ENCODE data around the gene MAPRE2.
"Not testable (repeated sequence)": the region's sequence is repeated elsewhere in the genome, so short reads cannot be mapped to it uniquely, and the experiment has no call there.

Gene MAPRE2

DNA sequence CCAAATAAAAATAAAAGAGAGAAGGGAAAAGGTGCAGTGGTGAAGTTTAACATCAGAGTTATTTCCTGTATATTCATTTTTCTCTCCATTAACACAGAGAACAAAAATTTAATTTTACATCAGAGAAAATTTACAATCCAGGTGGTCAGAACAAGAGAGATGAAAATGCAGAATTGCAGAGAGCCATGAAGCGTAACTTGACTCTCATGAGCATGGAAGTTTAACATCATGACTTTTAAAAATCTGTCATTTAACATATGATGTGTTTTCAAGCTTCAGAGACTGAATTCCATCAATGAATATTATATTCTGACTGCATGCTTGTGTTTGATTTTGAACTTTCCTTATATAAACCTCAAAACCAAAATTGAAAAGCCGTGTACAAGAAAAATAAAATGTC, 120.3 kb downstream of the MAPRE2 start:
- peaks cover 22 to 34% of the 10 kb centered on the region in 2 donors for H3K4me1 Mint-ChIP-seq
- no peak overlapping the region for H3K4me3 Mint-ChIP-seq
- no peaks in the 10 kb centered on the region for H3K36me3 Mint-ChIP-seq
- H3K9me3 Mint-ChIP-seq, result no peaks in the 10 kb centered on the region
- ATAC-seq (replicated peaks) (no peak), DNase-seq (no peak)
- no peaks in the 10 kb centered on the region for H3K27me3 Mint-ChIP-seq
- H3K27ac Mint-ChIP-seq, result no peak overlapping the region

DNA sequence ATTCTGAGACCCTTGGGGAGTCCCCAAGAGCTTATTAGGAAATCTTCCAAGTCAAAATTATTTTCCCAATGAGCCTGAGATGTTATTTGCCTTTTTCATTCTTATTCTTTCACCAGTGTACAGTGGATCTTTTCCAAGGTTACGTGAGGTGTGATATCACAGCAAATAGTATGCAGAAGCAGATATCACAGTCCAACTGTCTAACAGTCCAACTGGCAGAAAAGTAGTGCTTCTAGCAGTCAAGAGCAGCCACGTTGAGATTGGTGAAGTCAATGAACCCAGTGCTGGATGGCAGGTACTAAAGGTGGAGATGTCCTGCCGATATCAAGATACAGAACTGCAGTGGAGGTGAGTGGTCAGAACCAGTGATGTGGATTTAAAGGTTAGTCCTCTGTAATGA, 120.7 kb downstream of the MAPRE2 start:
- no peaks in the 10 kb centered on the region for H3K27me3 Mint-ChIP-seq
- H3K36me3 Mint-ChIP-seq, result no peaks in the 10 kb centered on the region
- DNase-seq (no peak), ATAC-seq (replicated peaks) (no peak)
- no peak overlapping the region for H3K4me3 Mint-ChIP-seq
- H3K4me1 Mint-ChIP-seq, result peaks cover 21 to 30% of the 10 kb centered on the region in 2 donors
- no peak overlapping the region for H3K27ac Mint-ChIP-seq
- no peaks in the 10 kb centered on the region for H3K9me3 Mint-ChIP-seq

DNA sequence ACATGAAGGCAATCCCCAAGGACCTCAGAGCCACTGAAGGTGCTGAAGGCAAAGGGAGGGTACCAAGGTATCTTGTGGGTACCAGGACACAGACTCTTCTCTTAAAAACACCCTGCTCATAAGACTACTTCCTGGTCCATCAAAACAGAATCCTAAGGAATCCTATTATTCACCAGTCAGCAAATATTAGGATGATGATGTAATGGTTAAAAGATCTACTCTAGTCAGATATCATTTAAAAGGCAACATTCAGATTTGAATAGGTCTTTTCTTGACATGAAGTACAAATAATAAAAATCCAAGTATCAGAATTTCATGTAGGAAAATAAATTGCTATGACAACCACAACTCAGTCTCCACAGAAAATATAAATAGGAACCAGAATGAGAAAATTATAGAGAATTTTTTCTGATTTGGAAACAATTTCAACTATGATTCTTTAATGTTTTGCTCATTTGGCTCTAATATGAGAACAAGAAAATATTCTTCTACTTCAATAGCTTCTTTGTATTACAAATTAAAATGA, 121.9 kb downstream of the MAPRE2 start:
- DNase-seq (no peak), ATAC-seq (replicated peaks) (no peak)
- Mint-ChIP-seq H3K27ac (no peak overlapping the region), H3K9me3 (no peaks in the 10 kb centered on the region), H3K4me1 (peaks cover 15 to 18% of the 10 kb centered on the region in 2 donors), H3K36me3 (no peaks in the 10 kb centered on the region), H3K27me3 (no peaks in the 10 kb centered on the region), H3K4me3 (no peak overlapping the region)

GRCh38 chr18:35163721-35164120, 122.5 kb downstream of the MAPRE2 start:
- H3K36me3 Mint-ChIP-seq, result no peaks in the 10 kb centered on the region
- ATAC-seq (replicated peaks), result no peak
- no peak for DNase-seq
- no peak overlapping the region for H3K27ac Mint-ChIP-seq
- H3K4me1 Mint-ChIP-seq, result peaks cover 9 to 12% of the 10 kb centered on the region in 2 donors
- no peaks in the 10 kb centered on the region for H3K27me3 Mint-ChIP-seq
- no peaks in the 10 kb centered on the region for H3K9me3 Mint-ChIP-seq
- no peak overlapping the region for H3K4me3 Mint-ChIP-seq

DNA sequence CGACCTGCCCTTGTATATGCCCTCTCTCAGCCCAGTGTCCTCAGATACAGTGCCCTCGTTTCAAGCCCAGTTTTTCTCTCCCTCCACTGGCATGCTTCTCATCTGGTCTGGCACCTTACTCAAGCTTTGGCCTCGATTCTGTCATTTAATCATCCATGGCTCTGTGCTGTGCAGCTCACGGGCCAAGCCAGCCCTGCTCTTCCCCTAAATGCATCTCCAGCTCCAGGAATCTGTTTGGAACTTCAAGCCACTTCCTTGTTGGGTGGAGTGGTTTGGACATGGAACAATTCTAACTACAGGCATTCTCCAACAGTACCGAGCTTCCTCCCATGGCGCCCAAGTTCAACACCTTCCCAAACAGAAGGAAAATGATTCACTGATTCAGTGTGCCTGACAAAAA, 122.9 kb downstream of the MAPRE2 start:
- Mint-ChIP-seq H3K27me3 (no peaks in the 10 kb centered on the region), H3K36me3 (no peaks in the 10 kb centered on the region), H3K27ac (no peak overlapping the region), H3K4me1 (peaks cover 5 to 8% of the 10 kb centered on the region in 2 donors), H3K9me3 (no peaks in the 10 kb centered on the region), H3K4me3 (no peak overlapping the region)
- ATAC-seq (replicated peaks) (no peak), DNase-seq (no peak)

- no peaks in the 10 kb centered on the region for H3K9me3 Mint-ChIP-seq
- H3K27ac Mint-ChIP-seq, result no peak overlapping the region
- DNase-seq (no peak), ATAC-seq (replicated peaks) (no peak)
- peaks cover 8 to 16% of the 10 kb centered on the region in 2 donors for H3K4me1 Mint-ChIP-seq
- H3K36me3 Mint-ChIP-seq, result no peaks in the 10 kb centered on the region
- no peak overlapping the region for H3K4me3 Mint-ChIP-seq
- no peaks in the 10 kb centered on the region for H3K27me3 Mint-ChIP-seq
Observed at GRCh38 chr18:35167332-35167731, 126.1 kb downstream of the MAPRE2 start.

DNA sequence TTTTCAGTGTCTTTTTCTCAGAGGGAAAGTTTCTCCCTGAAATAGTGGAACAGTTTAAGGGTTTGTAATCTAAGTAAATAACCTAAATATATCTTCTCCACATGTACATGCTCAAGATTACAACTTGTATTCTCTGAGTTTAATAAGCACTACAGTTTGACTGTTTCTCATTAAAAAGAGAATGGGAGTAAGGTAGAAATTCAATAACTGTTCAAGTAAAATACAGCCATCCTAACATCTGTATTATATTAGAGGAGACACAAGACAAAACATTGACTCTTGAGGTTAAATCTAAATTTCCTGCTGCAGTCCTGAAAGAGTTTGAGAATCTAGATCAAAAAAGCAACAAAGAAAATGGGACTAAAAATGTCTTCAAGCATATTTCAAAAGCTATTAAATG, 126.6 kb downstream of the MAPRE2 start:
- no peak for ATAC-seq (replicated peaks)

DNA sequence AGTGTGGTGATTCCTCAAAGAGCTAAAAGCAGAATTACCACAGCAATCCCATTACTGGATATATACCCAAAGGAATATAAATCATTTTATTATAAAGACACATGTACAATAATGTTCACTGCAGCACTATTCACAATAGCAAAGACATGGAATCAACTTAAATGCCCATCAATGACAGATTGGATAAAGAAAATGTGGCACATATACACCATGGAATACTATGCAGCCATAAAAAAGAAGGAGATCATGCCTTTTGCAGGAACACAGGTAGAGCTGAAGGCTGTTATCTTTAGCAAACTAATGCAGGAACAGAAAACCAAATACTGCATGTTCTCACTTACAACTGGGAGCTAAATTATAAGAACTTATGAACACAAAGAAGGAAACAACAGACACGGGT, 129.1 kb downstream of the MAPRE2 start:
- ATAC-seq (replicated peaks), result not testable (repeated sequence)

More for the DNA sequence above, 126.6 kb downstream of the MAPRE2 start:
- DNase-seq, result no peak
- H3K4me3 Mint-ChIP-seq, result no peak overlapping the region
- no peaks in the 10 kb centered on the region for H3K36me3 Mint-ChIP-seq
- H3K4me1 Mint-ChIP-seq, result peaks cover 8 to 20% of the 10 kb centered on the region in 2 donors
- H3K27me3 Mint-ChIP-seq, result no peaks in the 10 kb centered on the region
- H3K9me3 Mint-ChIP-seq, result no peaks in the 10 kb centered on the region
- H3K27ac Mint-ChIP-seq, result no peak overlapping the region

DNA sequence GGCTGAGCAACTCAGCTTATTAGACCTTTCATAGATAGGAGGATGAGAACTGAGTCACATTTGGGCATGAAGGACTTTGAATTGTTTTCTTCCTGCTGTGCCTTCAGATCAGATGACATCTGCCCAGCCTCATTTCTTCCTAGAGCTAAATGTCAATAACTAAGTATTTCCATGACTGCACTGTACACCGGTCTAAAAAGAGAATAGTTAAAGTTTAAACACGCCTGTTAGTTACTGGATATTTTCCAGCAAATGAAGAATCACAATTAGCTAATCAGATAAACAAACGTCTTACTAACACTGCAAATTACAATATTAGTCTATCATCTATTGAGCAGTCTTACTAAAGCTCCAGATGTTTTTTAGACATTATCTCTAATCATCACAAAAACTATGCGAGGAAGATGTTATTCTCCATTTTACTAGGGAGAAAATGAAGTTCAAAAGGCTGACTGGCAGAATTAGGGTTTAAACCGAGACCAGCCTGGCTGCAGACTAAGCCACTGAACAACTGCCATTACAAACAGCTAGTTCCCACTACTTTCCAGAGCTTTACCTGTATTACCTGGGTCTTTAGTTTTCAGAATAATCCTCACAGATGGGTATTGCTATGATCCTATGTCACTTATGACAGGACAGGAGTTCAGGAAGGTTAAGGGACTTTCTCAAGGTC, 130.2 kb downstream of the MAPRE2 start:
- peaks cover 15 to 30% of the 10 kb centered on the region in 2 donors for H3K4me1 Mint-ChIP-seq
- H3K9me3 Mint-ChIP-seq, result peaks cover 0 to 5% of the 10 kb centered on the region in 2 donors
- H3K27me3 Mint-ChIP-seq, result no peaks in the 10 kb centered on the region
- H3K4me3 Mint-ChIP-seq, result peak overlapping the region in 1 of 2 donors; percentile 17
- DNase-seq (no peak), ATAC-seq (replicated peaks) (peak; percentile 79 to 80)
- H3K27ac Mint-ChIP-seq, result peak overlapping the region; percentile 56
- H3K36me3 Mint-ChIP-seq, result no peaks in the 10 kb centered on the region

More for the DNA sequence above, 129.1 kb downstream of the MAPRE2 start:
- not testable (repeated sequence) for H3K9me3 Mint-ChIP-seq, H3K4me3 Mint-ChIP-seq, DNase-seq, H3K27ac Mint-ChIP-seq, H3K36me3 Mint-ChIP-seq, H3K27me3 Mint-ChIP-seq
- peaks cover 15 to 30% of the 10 kb centered on the region in 2 donors for H3K4me1 Mint-ChIP-seq

DNA sequence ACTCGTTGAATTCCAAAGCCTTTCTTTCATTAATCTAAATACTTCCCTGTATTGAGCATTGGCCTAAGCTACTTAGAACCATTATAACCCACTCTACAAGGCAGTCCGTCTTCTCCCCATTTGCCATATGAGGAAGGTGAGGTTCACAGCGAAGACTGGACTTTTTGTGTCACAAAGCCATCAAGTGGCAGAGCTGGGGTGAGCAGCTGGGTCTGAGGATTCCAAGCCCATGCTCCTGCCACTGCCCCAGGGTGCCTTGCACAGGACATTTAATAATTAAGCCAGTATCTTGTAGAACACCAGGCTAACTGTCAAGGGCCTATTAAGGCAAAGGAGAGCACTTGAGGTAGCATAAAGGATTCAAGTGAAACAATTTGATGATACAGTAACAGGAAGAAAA, 130.8 kb downstream of the MAPRE2 start:
- Mint-ChIP-seq H3K27ac (no peak overlapping the region), H3K36me3 (no peaks in the 10 kb centered on the region), H3K4me3 (no peak overlapping the region), H3K9me3 (peaks cover 0 to 8% of the 10 kb centered on the region in 2 donors), H3K4me1 (peaks cover 15 to 30% of the 10 kb centered on the region in 2 donors), H3K27me3 (no peaks in the 10 kb centered on the region)
- DNase-seq (no peak), ATAC-seq (replicated peaks) (no peak)

GRCh38 chr18:35172451-35173035, 131.3 kb downstream of the MAPRE2 start:
- no peak for ATAC-seq (replicated peaks)
- Mint-ChIP-seq H3K4me1 (peaks cover 15 to 30% of the 10 kb centered on the region in 2 donors), H3K36me3 (no peaks in the 10 kb centered on the region), H3K27me3 (no peaks in the 10 kb centered on the region), H3K9me3 (peaks cover 0 to 9% of the 10 kb centered on the region in 2 donors), H3K27ac (no peak overlapping the region), H3K4me3 (no peak overlapping the region)
- DNase-seq, result no peak

- Mint-ChIP-seq H3K4me3 (no peak overlapping the region), H3K27ac (no peak overlapping the region), H3K27me3 (no peaks in the 10 kb centered on the region), H3K36me3 (no peaks in the 10 kb centered on the region), H3K9me3 (peaks cover 0 to 9% of the 10 kb centered on the region in 2 donors), H3K4me1 (peaks cover 15 to 30% of the 10 kb centered on the region in 2 donors)
- ATAC-seq (replicated peaks), result peak; percentile 85 to 87
- no peak for DNase-seq
Observed at GRCh38 chr18:35174093-35174731, 133.0 kb downstream of the MAPRE2 start.

GRCh38 chr18:35174745-35175144, 133.5 kb downstream of the MAPRE2 start:
- no peak overlapping the region for H3K4me3 Mint-ChIP-seq
- H3K9me3 Mint-ChIP-seq, result peaks cover 0 to 9% of the 10 kb centered on the region in 2 donors
- no peak for DNase-seq
- peaks cover 15 to 30% of the 10 kb centered on the region in 2 donors for H3K4me1 Mint-ChIP-seq
- ATAC-seq (replicated peaks), result no peak
- H3K27ac Mint-ChIP-seq, result no peak overlapping the region
- no peaks in the 10 kb centered on the region for H3K27me3 Mint-ChIP-seq
- H3K36me3 Mint-ChIP-seq, result no peaks in the 10 kb centered on the region

- Mint-ChIP-seq H3K27me3 (no peaks in the 10 kb centered on the region), H3K4me3 (no peak overlapping the region), H3K9me3 (peaks cover 0 to 9% of the 10 kb centered on the region in 2 donors), H3K27ac (no peak overlapping the region), H3K36me3 (no peaks in the 10 kb centered on the region), H3K4me1 (peaks cover 12 to 17% of the 10 kb centered on the region in 2 donors)
- DNase-seq, result no peak
- no peak for ATAC-seq (replicated peaks)
Observed at GRCh38 chr18:35176925-35177324, 135.7 kb downstream of the MAPRE2 start.

All from stimulated activated naive B cell treated with anti-CD40 and anti-IgM and Interleukin-4, amounts not matched to agents 10 μg/mL and 1 μg/mL and 100 μg/mL, for 72 hours (primary cell).